Transverse colon (tissue), 4 donors: Measurements from ENCODE around the gene TNFRSF17. TPM values are rescaled to one million over a fixed set of nuclear protein-coding genes. Genes with fewer than 3 reads are reported as not detected.

Experiments
- DNase-seq: peaks from one replicate; pipeline ENCODE4 v3.0.0-alpha.2; 2019
- H3K27ac ChIP-seq, 4 donors: fragments of 200-600 bp; sonication (generic); 2 replicates each; pipeline ENCODE4 v1.5.1; 2016 to 2018; ENCODE audit warnings: inconsistent platforms in 4 of 4
- H3K27me3 ChIP-seq: fragments of 200-600 bp; sonication (generic); 2 replicates; pipeline ENCODE4 v1.5.1; 2017; ENCODE audit warnings: inconsistent platforms
- H3K36me3 ChIP-seq, 4 donors: fragments of 200-600 bp; sonication (generic); 2 replicates each; pipeline ENCODE4 v1.5.1; 2017 to 2019; ENCODE audit warnings: inconsistent platforms in 4 of 4
- H3K4me1 ChIP-seq, 4 donors: fragments of 200-600 bp; sonication (generic); 2 replicates each; pipeline ENCODE4 v1.5.1; 2017 to 2020; ENCODE audit warnings: inconsistent platforms in 4 of 4
- H3K4me3 ChIP-seq, 4 donors: fragments of 200-600 bp; sonication (generic); 1 replicate in 1 of 4; 2 replicates in 3 of 4; pipeline versions ENCODE4 v1.5.1 to v1.6.1; 2017 to 2019; ENCODE audit warnings: inconsistent platforms in 4 of 4
- H3K9me3 ChIP-seq, 2 donors: fragments of 200-600 bp; sonication (generic); 2 replicates each; pipeline ENCODE4 v1.5.1; 2017 to 2019; ENCODE audit warnings: inconsistent platforms in 2 of 2
- CTCF ChIP-seq, 5 experiments: fragments of 200-600 bp in 3 of 5; fragments of 450-650 bp in 2 of 5; sonication (generic) in 3 of 5; IDR thresholded peaks; 1 replicate in 2 of 5; 2 replicates in 3 of 5; pipeline ENCODE4 v1.5.1; 2016 to 2017; ENCODE audit warnings: antibody characterized with exemption in 5 of 5, inconsistent platforms in 3 of 5, mild to moderate bottlenecking in 2 of 5, moderate library complexity in 1 of 5
- EP300 ChIP-seq: sonication (generic); formaldehyde crosslinking; IDR thresholded peaks from one replicate; pipeline ENCODE4 v1.6.1; 2017; ENCODE audit warnings: antibody characterized with exemption, low read depth
- POLR2A ChIP-seq: fragments of 450-650 bp; IDR thresholded peaks from one replicate; pipeline ENCODE4 v1.6.1; 2016; ENCODE audit warnings: antibody characterized with exemption, mild to moderate bottlenecking, moderate library complexity
- POLR2AphosphoS5 ChIP-seq, 3 donors: sonication (generic); formaldehyde crosslinking; IDR thresholded peaks; one replicate each; pipeline ENCODE4 v1.6.1; 2016; ENCODE audit warnings: antibody characterized with exemption in 3 of 3
- WGBS, 2 donors: methylation state at CpG; one replicate each; pipeline ENCODE4 v1.1.5; 2018; ENCODE audit warnings: low coverage in 1 of 2; 5-methylcytosine and 5-hydroxymethylcytosine counted together
- in situ Hi-C, 4 donors: fragments of 200-750 bp; cut with MboI; loops; one replicate each; pipeline versions ENCODE4 v1.15.0 to v1.15.1; 2017; ENCODE audit warnings: low sequenced_read_pairs in 3 of 4, low pct_ligation_motif_present in 1 of 4, low pct_unique_long_range_greater_than_20kb in 1 of 4
- intact Hi-C: fragments of 100-400 bp; cut with DNase I; formaldehyde crosslinking; loops from one replicate; pipeline ENCODE4 v1.15.1; 2023; ENCODE audit warnings: low total_unique reads
- total RNA-seq, 4 donors: library from RNA; depleted of rRNA; stranded (reverse); fragments of >200 nt; gene quantifications; one replicate each; pipeline ENCODE4 v1.1.0, GENCODE V29; 2016

Gene TNFRSF17
- total RNA-seq, 4 donors from 2014 or later: 1.2 to 6.0 TPM; not detected in 2

- no peaks in the 10 kb centered on the region for H3K4me1 ChIP-seq
- H3K9me3 ChIP-seq: no peaks in the 10 kb centered on the region
- DNase-seq: no peak
- in situ Hi-C loops: no loop called here
- H3K4me3 ChIP-seq: no peak overlapping the region
- H3K27ac ChIP-seq: no peak overlapping the region
- WGBS, 2 donors: 95 to 100% methylated on average over 5 to 16 of the region's 16 CpGs
- H3K27me3 ChIP-seq: no peaks in the 10 kb centered on the region
- no peak for TF ChIP-seq EP300
- H3K36me3 ChIP-seq: no peaks in the 10 kb centered on the region
- intact Hi-C loops: no loop called here
Observed at GRCh38 chr16:11992586-11993524, 27.8 kb downstream of the TNFRSF17 start.

GRCh38 chr16:11994143-11995119, 29.4 kb downstream of the TNFRSF17 start:
- no peaks in the 10 kb centered on the region for H3K36me3 ChIP-seq
- no peak overlapping the region for H3K4me3 ChIP-seq
- no peaks in the 10 kb centered on the region for H3K27me3 ChIP-seq
- in situ Hi-C loops: no loop called here
- no peaks in the 10 kb centered on the region for H3K4me1 ChIP-seq
- peak; percentile 19 for DNase-seq
- TF ChIP-seq CTCF (IDR thresholded peaks at IDR 0.05) (no peak), EP300 (no peak), POLR2A (no peak), POLR2AphosphoS5 (IDR thresholded peaks at IDR 0.05) (no peak)
- intact Hi-C loops: no loop called here
- 83% methylated on average over 8 of the region's 8 CpGs; no CpG with 5 or more reads in 1 of the 2 donors for WGBS, 2 donors
- H3K9me3 ChIP-seq: no peaks in the 10 kb centered on the region
- peak overlapping the region in 2 of 4 donors; percentile 9 to 45 for H3K27ac ChIP-seq

- no peak overlapping the region for H3K27ac ChIP-seq
- 79 to 86% methylated on average over 7 to 9 of the region's 9 CpGs for WGBS, 2 donors
- intact Hi-C loops (no loop called here), in situ Hi-C loops (no loop called here)
- no peaks in the 10 kb centered on the region for H3K9me3 ChIP-seq
- H3K36me3 ChIP-seq: no peaks in the 10 kb centered on the region
- H3K4me3 ChIP-seq: no peak overlapping the region
- no peaks in the 10 kb centered on the region for H3K27me3 ChIP-seq
- DNase-seq: no peak
- no peaks in the 10 kb centered on the region for H3K4me1 ChIP-seq
- TF ChIP-seq CTCF (IDR thresholded peaks at IDR 0.05): no peak
Observed at GRCh38 chr16:11996433-11997330, 31.7 kb downstream of the TNFRSF17 start.

GRCh38 chr16:12000032-12000431, 35.0 kb downstream of the TNFRSF17 start:
- H3K27ac ChIP-seq: no peak overlapping the region
- no peak overlapping the region for H3K4me3 ChIP-seq
- in situ Hi-C loops (no loop called here), intact Hi-C loops (no loop called here)
- no peaks in the 10 kb centered on the region for H3K27me3 ChIP-seq
- H3K9me3 ChIP-seq: no peaks in the 10 kb centered on the region
- no peaks in the 10 kb centered on the region for H3K4me1 ChIP-seq
- no peak for DNase-seq
- H3K36me3 ChIP-seq: no peaks in the 10 kb centered on the region
- 78 to 93% methylated on average over 4 to 6 of the region's 6 CpGs for WGBS, 2 donors
- no peak for TF ChIP-seq POLR2AphosphoS5 (IDR thresholded peaks at IDR 0.05)
